D721Med (cell line): ENCODE measurements around the gene SLC2A11.
"Not testable (repeated sequence)": the region's sequence is repeated elsewhere in the genome, so short reads cannot be mapped to it uniquely, and the experiment has no call there.

Experiments
- DNase-seq: peaks from one replicate; pipeline ENCODE4 v3.0.0; 2011; ENCODE audit warnings: low spot score; ENCODE audit not compliant: insufficient read length
- FAIRE-seq: peaks from 2 replicates; lab custom pipeline; 2011; peaks lifted over from hg19 to GRCh38; lab: Jason Lieb, UNC
- TF ChIP-seq, protein P1 (sequence below): IDR thresholded peaks from 2 replicates; pipeline ENCODE4 v1.5.1; 2012; ENCODE audit warnings: mild to moderate bottlenecking, control low read depth; ENCODE audit not compliant: insufficient read depth; ENCODE audit errors: missing control alignments

Gene SLC2A11

DNA sequence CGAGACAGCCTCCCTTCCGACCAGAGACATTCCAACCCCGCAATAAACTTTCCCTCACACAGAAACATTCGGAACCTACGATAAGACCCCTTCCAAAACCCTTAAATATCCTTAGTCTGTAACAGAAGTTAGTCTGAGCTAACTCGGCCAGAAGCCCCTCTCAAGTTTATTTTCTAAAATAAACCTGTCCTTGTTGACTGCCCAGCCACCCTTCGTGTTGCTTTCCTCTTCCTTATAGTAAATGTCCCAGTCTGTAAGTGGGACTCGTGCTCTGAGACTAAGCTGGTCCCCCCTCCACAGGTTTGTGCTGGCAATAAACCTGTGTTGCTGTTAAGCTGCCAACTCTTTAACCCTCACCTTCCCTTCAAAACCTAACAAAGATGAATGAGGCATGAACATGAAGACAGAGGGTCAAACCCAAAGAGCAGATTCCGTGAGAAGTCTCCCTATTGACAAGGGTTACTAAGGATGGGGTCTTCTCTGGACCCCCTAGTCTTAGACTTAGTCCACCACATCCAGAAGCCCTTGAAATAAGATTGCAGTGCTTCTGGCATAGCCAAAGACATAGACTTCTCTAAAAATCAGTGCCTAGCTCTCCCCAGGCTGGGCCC, 54.7 kb downstream of the SLC2A11 start:
- no peak for FAIRE-seq
- TF ChIP-seq, protein P1, sequence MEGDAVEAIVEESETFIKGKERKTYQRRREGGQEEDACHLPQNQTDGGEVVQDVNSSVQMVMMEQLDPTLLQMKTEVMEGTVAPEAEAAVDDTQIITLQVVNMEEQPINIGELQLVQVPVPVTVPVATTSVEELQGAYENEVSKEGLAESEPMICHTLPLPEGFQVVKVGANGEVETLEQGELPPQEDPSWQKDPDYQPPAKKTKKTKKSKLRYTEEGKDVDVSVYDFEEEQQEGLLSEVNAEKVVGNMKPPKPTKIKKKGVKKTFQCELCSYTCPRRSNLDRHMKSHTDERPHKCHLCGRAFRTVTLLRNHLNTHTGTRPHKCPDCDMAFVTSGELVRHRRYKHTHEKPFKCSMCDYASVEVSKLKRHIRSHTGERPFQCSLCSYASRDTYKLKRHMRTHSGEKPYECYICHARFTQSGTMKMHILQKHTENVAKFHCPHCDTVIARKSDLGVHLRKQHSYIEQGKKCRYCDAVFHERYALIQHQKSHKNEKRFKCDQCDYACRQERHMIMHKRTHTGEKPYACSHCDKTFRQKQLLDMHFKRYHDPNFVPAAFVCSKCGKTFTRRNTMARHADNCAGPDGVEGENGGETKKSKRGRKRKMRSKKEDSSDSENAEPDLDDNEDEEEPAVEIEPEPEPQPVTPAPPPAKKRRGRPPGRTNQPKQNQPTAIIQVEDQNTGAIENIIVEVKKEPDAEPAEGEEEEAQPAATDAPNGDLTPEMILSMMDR = no peak
- DNase-seq = no peak

DNA sequence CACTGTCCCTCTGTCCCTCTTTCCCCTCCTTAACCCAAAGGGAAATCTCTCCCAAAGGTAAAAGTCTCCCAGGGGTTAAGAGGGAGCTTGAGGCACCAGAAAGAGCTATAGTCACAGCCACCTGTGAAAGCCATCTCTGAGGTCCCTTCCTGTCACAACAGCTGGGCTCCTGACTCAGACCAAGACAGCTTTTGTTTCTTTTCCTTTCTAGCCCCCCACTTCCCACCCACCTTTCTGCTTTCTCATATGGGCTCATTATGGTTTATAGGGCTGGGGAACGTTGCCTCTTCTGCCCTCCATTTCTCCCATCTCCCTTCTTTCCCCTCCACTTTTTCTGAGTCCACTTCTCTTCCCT, 55.6 kb downstream of the SLC2A11 start:
- FAIRE-seq (no peak), DNase-seq (no peak)
- TF ChIP-seq, protein P1 = no peak

DNA sequence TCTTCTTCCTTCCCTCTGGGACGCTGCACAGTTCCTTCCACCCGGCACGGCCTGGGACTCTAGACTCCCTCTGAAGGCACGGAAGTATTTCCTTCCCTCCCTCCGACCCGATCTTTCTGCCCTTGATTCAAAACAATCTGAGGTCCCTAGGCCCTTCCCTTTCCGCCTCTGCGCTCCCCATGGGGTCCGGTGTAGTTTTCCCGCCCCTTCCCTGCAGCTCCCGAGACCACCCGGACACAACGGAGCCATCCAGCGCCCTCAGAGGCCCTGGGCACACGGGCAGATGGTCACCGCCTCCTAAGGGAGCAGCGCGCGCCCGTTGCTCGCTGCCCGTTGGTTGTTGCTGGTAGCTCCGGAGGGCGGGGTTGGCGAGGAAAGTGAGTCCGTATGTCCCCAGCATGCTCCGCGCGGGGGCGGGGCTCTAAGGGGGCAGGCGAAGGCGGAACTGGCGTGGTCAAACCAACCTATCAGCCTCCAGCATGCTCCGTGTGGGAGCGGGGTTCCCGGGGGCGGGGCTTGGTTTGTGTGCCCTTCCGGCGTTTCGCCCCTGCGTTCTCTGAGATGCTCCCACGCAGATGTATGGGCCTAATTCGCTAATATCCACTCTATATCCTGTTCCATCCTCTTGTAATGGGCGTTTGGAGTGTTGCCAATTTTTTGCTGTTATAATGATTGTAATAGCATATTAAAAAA, 56.1 kb downstream of the SLC2A11 start:
- DNase-seq (peak; percentile 97), FAIRE-seq (peak; percentile 21)
- TF ChIP-seq, protein P1 = no peak

DNA sequence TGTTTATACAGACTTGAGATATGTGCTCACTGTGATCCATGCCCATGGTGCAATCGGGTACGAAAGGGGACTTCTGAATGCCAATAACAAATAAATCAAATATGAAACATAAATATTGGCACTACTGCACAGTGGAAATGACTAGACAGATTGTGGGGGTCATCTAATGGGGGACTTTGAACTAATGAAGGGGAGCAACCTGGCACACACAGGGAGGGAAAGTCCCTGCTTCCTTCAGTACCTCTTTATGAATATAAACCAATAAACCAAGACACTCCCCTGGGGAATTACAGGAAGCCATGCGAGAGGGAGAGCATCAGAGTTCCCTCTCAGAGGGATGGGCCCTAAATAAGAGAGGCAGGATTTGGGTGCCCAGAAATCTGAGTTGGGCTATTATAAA, 57.6 kb downstream of the SLC2A11 start:
- TF ChIP-seq, protein P1 = no peak
- FAIRE-seq = no peak
- DNase-seq = no peak

DNA sequence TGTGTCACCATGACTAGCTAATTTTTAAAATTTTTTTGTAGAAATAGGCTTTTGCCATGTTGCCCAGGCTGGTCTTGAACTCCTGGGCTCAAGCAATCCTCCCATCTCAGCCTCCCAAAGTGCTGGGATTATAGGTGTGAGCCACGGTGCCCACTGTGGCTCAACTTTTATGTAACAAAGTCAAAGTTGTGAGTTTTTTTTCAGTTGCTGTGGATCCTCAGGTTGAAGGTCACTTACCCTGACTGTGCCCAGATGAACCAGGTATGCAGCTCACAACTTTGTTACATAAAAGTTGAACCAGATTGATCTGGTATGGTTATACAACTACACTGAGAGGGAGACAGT, 62.6 kb downstream of the SLC2A11 start:
- not testable (repeated sequence) for FAIRE-seq, DNase-seq

DNA sequence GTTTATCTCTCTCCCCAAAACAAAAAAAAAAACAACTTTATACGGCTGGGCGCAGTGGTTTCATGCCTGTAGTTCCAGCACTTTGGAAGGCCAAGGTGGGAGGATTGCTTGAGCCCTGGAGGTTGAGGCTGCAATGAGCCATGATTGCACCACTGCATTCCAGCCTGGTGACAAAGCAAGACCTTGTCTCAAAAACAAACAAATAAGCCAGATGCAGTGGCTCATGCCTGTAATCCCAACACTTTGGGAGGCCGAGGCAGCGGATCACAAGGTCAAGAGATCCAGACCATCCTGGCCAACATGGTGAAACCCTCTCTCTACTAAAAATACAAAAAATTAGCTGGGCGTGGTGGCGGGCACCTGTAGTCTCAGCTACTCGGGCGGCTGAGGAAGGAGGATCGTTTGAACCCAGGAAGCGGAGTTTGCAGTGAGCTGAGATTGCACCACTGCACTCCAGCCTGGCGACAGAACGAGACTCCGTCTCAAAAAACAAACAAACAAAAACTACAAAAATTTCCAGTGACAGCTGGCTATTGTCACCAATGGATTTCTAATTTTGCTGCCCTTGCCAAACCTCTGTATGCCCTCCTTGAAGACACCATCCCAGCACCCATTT, 64.0 kb downstream of the SLC2A11 start:
- not testable (repeated sequence) for FAIRE-seq, DNase-seq

DNA sequence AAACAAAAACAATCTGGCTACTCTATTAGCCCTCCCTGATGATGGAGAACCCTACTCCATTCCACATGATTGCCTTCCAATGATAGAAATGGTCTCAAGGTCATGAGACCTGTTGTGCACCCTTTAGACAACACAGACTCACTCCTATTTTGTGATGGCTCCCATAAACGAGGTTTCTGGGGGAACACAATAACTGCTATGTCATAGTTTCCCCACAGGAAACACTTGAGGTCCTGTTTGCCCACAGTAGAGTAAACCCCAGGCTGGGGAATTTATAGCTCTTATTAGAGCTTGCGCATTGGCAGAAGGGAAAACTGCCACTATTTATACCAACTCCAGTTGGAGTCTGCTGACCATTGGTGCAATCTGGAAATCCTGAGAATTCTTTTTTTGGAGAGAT, 65.2 kb downstream of the SLC2A11 start:
- no peak for DNase-seq
- TF ChIP-seq, protein P1 = no peak
- FAIRE-seq = no peak

DNA sequence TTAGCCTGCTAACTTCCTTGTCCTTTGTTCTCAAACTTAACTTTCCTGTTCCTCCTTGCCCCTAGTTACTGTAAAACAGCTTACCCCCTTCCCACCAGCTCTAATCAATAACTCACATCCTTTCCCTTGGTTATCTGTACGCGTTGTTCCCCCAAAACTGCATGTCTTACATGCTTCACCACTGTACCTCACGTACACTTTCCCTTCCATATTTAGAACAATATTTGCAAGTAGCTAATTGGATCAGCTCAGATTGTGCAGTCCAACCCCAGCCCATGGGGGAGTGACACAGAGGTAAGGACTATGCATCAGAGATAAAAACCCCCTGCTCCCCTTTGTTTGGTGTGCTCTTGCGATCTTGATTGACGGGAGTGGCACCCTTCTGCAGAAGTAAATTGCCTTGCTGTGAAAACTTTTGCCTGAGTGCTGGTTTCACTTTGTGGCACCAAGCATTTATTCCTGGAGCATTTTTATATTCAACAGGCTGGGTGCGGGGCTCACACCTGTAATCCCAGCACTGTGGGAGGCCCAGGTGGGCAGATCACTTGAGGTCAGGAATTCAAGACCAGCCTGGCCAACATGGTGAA, 67.4 kb downstream of the SLC2A11 start:
- DNase-seq = no peak
- no peak for FAIRE-seq
- TF ChIP-seq, protein P1 = no peak
